Esophagus (tissue), 2 donors: Measurements from ENCODE around the gene MEST. TPM values are rescaled to one million over a fixed set of nuclear protein-coding genes. Genes with fewer than 3 reads are reported as not detected.

Experiments
- H3K27ac ChIP-seq, 2 donors: one replicate each; pipeline ENCODE4 v1.5.1; 2013; ENCODE audit warnings: low read depth in 2 of 2, mild to moderate bottlenecking in 2 of 2, inconsistent platforms in 1 of 2, low read length in 1 of 2, moderate library complexity in 1 of 2
- H3K27me3 ChIP-seq, 2 donors: one replicate each; pipeline ENCODE4 v1.6.1; 2013; ENCODE audit warnings: low read length in 2 of 2, control low read depth in 1 of 2, mild to moderate bottlenecking in 1 of 2; ENCODE audit not compliant: insufficient read depth in 2 of 2, control insufficient read depth in 1 of 2
- H3K36me3 ChIP-seq, 2 donors: one replicate each; pipeline ENCODE4 v1.6.1; 2013; ENCODE audit warnings: low read length in 1 of 2; ENCODE audit not compliant: control insufficient read depth in 2 of 2, insufficient read depth in 2 of 2
- H3K4me1 ChIP-seq, 2 donors: one replicate each; pipeline ENCODE4 v1.6.1; 2013; ENCODE audit warnings: low read length in 1 of 2; ENCODE audit not compliant: control insufficient read depth in 2 of 2, insufficient read depth in 2 of 2
- H3K4me3 ChIP-seq, 2 donors: one replicate each; pipeline ENCODE4 v1.5.1; 2013; ENCODE audit warnings: low read length in 2 of 2, mild to moderate bottlenecking in 2 of 2, low read depth in 1 of 2, moderate library complexity in 1 of 2
- H3K9me3 ChIP-seq, 2 donors: one replicate each; pipeline ENCODE4 v1.6.1; 2013; ENCODE audit warnings: mild to moderate bottlenecking in 2 of 2, low read depth in 1 of 2, low read length in 1 of 2, moderate library complexity in 1 of 2; ENCODE audit not compliant: control insufficient read depth in 2 of 2, insufficient read depth in 1 of 2
- WGBS, 2 donors: extraction: QIAGEN DNeasy Blood & Tissue Kit; methylation state at CpG; one replicate each; pipeline ENCODE4 v1.1.7; 2013; 5-methylcytosine and 5-hydroxymethylcytosine counted together
- polyA plus RNA-seq, 2 donors: library from polyadenylated mRNA; stranded (reverse); fragments of 200-250 nt; gene quantifications; one replicate each; pipeline ENCODE4 v1.2.3, GENCODE V29; 2013
- donor health status: healthy with polysubstance abuse.
- donor health status: Bipolar disorder and iron deficiency.

The MEST gene
- polyA plus RNA-seq, 2 donors: 4.8 to 8.6 TPM

- no peak overlapping the region for H3K4me3 ChIP-seq
- 78 to 79% methylated on average over 21 of the region's 21 CpGs for WGBS, 2 donors
- H3K4me1 ChIP-seq: peaks cover 5 to 8% of the 10 kb centered on the region in 2 donors
- H3K27ac ChIP-seq: no peak overlapping the region
- no peaks in the 10 kb centered on the region for H3K36me3 ChIP-seq
- peaks cover 0 to 3% of the 10 kb centered on the region in 2 donors for H3K9me3 ChIP-seq
- no peaks in the 10 kb centered on the region for H3K27me3 ChIP-seq
Observed at GRCh38 chr7:130490311-130490791, 1.5 kb upstream of the MEST start.

GRCh38 chr7:130490888-130491804 lies 739 bp upstream of the MEST start:
- Histone ChIP-seq H3K27me3 (no peaks in the 10 kb centered on the region), H3K4me1 (peaks cover 5 to 6% of the 10 kb centered on the region in 2 donors), H3K9me3 (peaks cover 0 to 3% of the 10 kb centered on the region in 2 donors), H3K4me3 (peak overlapping the region; percentile 19 to 33), H3K27ac (no peak overlapping the region), H3K36me3 (no peaks in the 10 kb centered on the region)
- 50 to 58% methylated on average over 62 of the region's 62 CpGs for WGBS, 2 donors

GRCh38 chr7:130492523-130493274 lies 814 bp downstream of the MEST start:
- H3K27me3 ChIP-seq: no peaks in the 10 kb centered on the region

GRCh38 chr7:130493275-130493873 lies 1.5 kb downstream of the MEST start:
- H3K4me1 ChIP-seq: peaks cover 4 to 5% of the 10 kb centered on the region in 2 donors
- no peak overlapping the region for H3K27ac ChIP-seq
- 47 to 49% methylated on average over 13 of the region's 13 CpGs for WGBS, 2 donors
- no peaks in the 10 kb centered on the region for H3K27me3 ChIP-seq
- H3K36me3 ChIP-seq: no peaks in the 10 kb centered on the region
- H3K9me3 ChIP-seq: peaks cover 0 to 3% of the 10 kb centered on the region in 2 donors
- no peak overlapping the region for H3K4me3 ChIP-seq

More at GRCh38 chr7:130492523-130493274, 814 bp downstream of the MEST start:
- H3K4me1 ChIP-seq: peaks cover 4 to 5% of the 10 kb centered on the region in 2 donors
- peak overlapping the region; percentile 21 to 44 for H3K4me3 ChIP-seq
- H3K27ac ChIP-seq: no peak overlapping the region
- no peaks in the 10 kb centered on the region for H3K36me3 ChIP-seq
- 53 to 55% methylated on average over 50 of the region's 50 CpGs for WGBS, 2 donors
- peaks cover 0 to 3% of the 10 kb centered on the region in 2 donors for H3K9me3 ChIP-seq

GRCh38 chr7:130494431-130494858 lies 2.6 kb downstream of the MEST start:
- Histone ChIP-seq H3K27me3 (no peaks in the 10 kb centered on the region), H3K27ac (no peak overlapping the region), H3K9me3 (peaks cover 0 to 3% of the 10 kb centered on the region in 2 donors), H3K36me3 (no peaks in the 10 kb centered on the region), H3K4me1 (peaks cover 4 to 5% of the 10 kb centered on the region in 2 donors), H3K4me3 (no peak overlapping the region)
- WGBS, 2 donors: 58 to 59% methylated on average over 2 of the region's 2 CpGs

- H3K36me3 ChIP-seq: peaks cover 3 to 8% of the 10 kb centered on the region in 2 donors
- no peak overlapping the region for H3K4me3 ChIP-seq
- H3K27me3 ChIP-seq: no peaks in the 10 kb centered on the region
- H3K27ac ChIP-seq: no peak overlapping the region
- 82 to 86% methylated on average over 8 of the region's 8 CpGs for WGBS, 2 donors
- no peaks in the 10 kb centered on the region for H3K9me3 ChIP-seq
- no peaks in the 10 kb centered on the region for H3K4me1 ChIP-seq
Observed at GRCh38 chr7:130500463-130500862, 8.6 kb downstream of the MEST start.

GRCh38 chr7:130500910-130501309 lies 9.0 kb downstream of the MEST start:
- Histone ChIP-seq H3K9me3 (no peaks in the 10 kb centered on the region), H3K4me1 (no peaks in the 10 kb centered on the region), H3K27ac (no peak overlapping the region), H3K27me3 (no peaks in the 10 kb centered on the region), H3K4me3 (no peak overlapping the region), H3K36me3 (peaks cover 3 to 8% of the 10 kb centered on the region in 2 donors)
- WGBS, 2 donors: 85% methylated on average over 2 of the region's 2 CpGs

GRCh38 chr7:130505753-130506152 lies 13.9 kb downstream of the MEST start:
- no peaks in the 10 kb centered on the region for H3K27me3 ChIP-seq
- H3K4me3 ChIP-seq: no peak overlapping the region
- H3K9me3 ChIP-seq: no peaks in the 10 kb centered on the region
- no peak overlapping the region for H3K27ac ChIP-seq
- no peaks in the 10 kb centered on the region for H3K4me1 ChIP-seq
- H3K36me3 ChIP-seq: peaks cover 6 to 11% of the 10 kb centered on the region in 2 donors

- H3K36me3 ChIP-seq: peaks cover 6 to 11% of the 10 kb centered on the region in 2 donors
- H3K27me3 ChIP-seq: no peaks in the 10 kb centered on the region
- H3K9me3 ChIP-seq: no peaks in the 10 kb centered on the region
- no peaks in the 10 kb centered on the region for H3K4me1 ChIP-seq
- no peak overlapping the region for H3K4me3 ChIP-seq
- no peak overlapping the region for H3K27ac ChIP-seq
- 96 to 100% methylated on average over 3 of the region's 3 CpGs for WGBS, 2 donors
Observed at GRCh38 chr7:130506358-130506757, 14.5 kb downstream of the MEST start.
